Testis (tissue), 2 donors: Measurements from ENCODE around the gene IFNGR1.

Source experiments
- CTCF ChIP-seq, 3 experiments: fragments of 450-650 bp in 2 of 3; fragments of 200-600 bp in 1 of 3; sonication (generic) in 1 of 3; IDR thresholded peaks; one replicate each; pipeline ENCODE4 v1.5.1; 2016 to 2019; ENCODE audit warnings: antibody characterized with exemption in 3 of 3, mild to moderate bottlenecking in 2 of 3, moderate library complexity in 1 of 3
- POLR2A ChIP-seq: fragments of 450-650 bp; IDR thresholded peaks from one replicate; pipeline ENCODE4 v1.6.1; 2017; ENCODE audit warnings: antibody characterized with exemption, mild to moderate bottlenecking, moderate library complexity

DNA sequence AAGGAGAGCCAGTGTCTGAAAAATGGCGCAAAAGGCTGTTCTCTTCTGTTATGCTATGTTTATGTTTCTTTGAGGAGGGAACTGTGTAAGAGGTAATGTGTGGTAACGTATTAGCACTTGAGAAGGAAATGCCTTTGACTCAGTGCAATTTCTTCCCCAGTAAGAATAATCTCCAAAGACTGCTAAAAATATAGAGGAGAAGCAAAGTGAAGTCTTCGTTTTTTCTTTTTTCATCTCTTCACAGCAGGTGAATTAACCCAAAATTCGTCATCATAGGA lies 47.1 kb upstream of the IFNGR1 start:
- TF ChIP-seq CTCF (IDR thresholded peaks at IDR 0.05): no peak
- no peak for TF ChIP-seq POLR2A
